Activated CD4-positive, alpha-beta T cell treated with anti-CD3 and anti-CD28 coated beads, Interleukin-10, Interleukin-2, amounts not matched to agents 100 ng/mL and 50 ng/mL, durations not matched to agents 16 hours and 8 hours (primary cell): Measurements from ENCODE around the gene MAP3K19.
A peak's percentile ranks its signal among the peaks of the same experiment; 100 is the strongest.
"Not testable (repeated sequence)": the region's sequence is repeated elsewhere in the genome, so short reads cannot be mapped to it uniquely, and the experiment has no call there.

Experiments used
- DNase-seq: peaks from one replicate; pipeline ENCODE4 v3.0.0-alpha.2; 2020

Gene MAP3K19, protein sequence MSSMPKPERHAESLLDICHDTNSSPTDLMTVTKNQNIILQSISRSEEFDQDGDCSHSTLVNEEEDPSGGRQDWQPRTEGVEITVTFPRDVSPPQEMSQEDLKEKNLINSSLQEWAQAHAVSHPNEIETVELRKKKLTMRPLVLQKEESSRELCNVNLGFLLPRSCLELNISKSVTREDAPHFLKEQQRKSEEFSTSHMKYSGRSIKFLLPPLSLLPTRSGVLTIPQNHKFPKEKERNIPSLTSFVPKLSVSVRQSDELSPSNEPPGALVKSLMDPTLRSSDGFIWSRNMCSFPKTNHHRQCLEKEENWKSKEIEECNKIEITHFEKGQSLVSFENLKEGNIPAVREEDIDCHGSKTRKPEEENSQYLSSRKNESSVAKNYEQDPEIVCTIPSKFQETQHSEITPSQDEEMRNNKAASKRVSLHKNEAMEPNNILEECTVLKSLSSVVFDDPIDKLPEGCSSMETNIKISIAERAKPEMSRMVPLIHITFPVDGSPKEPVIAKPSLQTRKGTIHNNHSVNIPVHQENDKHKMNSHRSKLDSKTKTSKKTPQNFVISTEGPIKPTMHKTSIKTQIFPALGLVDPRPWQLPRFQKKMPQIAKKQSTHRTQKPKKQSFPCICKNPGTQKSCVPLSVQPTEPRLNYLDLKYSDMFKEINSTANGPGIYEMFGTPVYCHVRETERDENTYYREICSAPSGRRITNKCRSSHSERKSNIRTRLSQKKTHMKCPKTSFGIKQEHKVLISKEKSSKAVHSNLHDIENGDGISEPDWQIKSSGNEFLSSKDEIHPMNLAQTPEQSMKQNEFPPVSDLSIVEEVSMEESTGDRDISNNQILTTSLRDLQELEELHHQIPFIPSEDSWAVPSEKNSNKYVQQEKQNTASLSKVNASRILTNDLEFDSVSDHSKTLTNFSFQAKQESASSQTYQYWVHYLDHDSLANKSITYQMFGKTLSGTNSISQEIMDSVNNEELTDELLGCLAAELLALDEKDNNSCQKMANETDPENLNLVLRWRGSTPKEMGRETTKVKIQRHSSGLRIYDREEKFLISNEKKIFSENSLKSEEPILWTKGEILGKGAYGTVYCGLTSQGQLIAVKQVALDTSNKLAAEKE (N-terminal part only)

DNA sequence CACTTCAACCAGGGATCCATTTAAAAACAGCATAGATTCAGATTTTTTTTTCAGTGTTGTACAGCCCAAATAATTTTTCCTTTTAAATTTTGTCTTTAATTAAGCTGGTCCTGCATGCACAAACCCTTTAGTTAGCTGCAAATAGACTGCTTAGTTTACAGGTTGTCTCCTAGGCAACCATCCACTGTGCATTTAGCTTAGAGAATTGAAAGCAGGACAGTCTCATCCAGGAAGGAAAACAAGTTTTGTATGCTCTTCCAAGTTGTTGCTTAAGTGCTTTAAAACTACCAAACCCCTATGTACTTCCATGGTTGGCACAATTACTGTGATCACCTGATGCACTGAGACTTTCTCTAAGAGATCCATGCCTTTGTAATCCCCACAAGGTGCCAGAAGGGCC is at the start of gene MAP3K19:
MAP3K19 (minus strand) TSS at position 148 of the 400 bp plus-strand sequence. CDS start 22,800 bp downstream, outside the sequence.
- no peak for DNase-seq

DNA sequence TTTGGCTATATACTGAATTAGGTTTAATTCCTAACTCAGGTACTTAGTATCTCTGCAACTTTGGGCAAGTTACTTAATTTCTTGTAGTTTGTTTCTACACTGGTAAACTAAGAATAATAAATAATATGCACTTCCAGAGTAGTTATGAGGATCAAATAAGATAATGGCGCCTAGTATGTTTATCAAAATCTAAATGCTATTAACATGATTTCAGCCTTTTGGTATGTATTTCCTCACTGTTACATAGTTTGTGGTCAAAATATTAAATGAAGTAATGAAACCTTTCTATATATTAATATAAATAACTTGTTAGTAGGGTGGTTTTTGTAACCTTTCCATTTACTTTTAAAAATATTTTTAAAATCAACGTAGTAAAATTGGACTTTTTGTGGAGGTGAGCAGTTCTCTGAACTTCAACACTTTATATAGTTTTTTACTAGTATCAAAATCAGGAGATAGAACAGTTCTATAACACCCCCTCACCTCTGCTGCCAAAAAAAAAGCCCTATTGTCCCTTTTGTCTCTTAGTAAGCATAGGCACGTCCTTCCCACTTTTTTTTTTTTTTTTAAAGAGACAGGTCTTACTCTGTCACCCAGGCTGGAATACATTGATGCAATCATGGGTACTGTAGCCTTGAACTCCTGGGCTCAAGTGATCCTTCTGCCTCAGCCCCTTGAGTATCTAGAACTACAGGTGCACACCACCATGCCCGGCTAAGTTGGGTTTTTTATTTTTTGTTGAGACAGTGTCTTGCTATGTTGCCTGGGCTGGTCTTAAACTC is 49.6 kb upstream of the MAP3K19 start:
- no peak for DNase-seq

DNA sequence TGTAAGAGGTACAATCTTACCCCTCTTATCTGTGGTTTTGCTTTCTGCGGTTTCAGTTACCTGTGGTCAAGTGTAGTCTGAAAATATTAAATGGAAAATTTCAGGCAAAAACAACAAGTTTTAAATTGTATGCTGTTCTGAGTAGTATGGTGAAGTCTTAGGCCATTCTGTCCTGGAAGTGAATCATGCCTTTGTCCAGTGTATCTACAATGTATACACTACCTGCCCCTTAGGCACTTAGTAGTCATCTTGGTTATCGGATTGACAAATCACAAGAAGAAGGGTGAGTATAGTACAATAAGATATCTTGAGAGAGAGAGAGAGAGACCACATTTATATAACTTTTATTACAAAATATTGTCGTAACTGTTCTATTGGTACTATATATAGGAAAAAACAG is 48.3 kb upstream of the MAP3K19 start:
- DNase-seq, result no peak

DNA sequence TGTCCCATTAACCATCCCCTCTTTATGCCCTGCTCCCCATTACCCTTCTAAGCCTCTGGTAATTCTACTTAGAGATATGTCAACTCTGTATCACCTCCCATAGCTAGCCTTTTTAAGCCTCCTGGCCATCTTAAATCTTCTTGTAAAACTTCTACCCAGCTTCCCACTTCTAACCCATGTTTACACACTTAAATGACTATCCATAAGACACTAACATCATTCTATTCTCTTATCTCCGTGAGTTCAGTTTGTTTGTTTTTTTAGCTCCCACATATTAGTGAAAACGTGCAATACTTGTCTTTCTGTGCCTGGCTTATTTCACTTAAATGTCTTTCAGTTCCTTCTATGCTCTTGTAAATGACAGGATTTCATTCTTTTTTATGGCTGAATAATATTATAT is 47.3 kb upstream of the MAP3K19 start:
- DNase-seq, result no peak

DNA sequence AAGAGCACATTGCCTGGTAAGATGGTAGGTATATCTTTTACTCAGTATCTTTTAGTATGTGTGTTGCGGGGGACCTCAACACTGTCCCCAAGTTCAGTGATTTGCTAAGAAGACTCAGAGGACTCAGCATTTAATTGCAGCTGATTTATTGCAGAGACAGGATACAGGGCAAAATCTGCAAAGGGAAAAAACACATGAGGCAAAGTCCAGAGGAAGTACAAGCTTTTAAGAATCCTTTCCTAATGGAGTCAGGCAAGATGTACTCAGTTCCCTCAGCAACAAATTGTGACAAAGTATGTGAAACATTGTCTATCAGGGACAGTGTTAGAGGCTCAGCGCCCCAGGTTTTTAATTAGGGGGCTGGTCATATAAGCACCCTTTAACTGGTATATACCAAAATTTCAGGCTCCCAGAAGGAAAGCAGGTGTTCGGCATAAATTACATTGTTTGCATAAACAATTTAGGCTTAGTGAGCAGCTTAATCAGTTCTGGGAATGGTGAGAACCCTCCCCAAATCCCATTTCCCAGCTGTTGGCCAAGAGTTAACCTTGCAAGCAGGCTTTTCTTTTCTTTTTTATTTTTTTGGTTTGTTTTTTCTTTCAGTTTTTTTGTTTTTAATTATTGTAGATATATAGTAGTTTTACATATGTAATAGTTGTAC is 46.6 kb upstream of the MAP3K19 start:
- DNase-seq, result no peak

DNA sequence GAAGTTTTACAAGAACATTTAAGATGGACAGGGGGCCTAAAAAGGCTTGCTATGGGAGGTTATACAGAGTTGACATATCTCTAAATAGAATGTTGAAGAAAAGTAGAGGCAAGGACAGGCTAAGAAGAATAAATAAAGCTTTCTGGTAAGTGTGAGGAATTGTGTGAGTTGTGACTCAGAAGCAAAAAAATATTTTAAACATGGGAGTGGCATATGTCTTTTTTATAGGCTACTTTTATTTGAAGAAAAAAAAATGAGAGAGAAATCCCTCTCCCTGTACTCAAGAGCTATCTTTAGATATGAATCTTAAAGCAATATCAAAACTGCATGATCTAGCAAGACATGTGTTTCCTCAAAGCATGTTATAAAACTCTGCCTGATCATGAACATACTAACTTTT is 45.9 kb upstream of the MAP3K19 start:
- DNase-seq, result no peak

DNA sequence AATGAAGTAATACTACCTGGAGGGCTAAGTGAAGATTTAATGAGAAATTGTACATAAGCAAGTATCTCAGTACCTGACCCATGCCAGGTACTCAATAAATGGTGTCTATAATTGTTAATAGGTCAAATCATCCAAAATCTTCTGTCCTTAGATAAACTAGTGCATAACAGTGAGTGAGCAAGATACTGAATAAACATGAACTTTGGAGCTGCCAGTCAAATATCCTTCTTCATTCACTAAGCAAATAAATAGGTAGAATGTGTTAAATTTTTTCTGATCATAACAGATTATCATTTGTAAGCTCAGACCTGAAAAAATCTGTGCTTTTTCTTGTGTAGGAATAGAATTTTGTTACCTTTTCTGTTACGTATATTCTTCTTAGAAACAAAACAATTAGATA is 44.4 kb upstream of the MAP3K19 start:
- no peak for DNase-seq

DNA sequence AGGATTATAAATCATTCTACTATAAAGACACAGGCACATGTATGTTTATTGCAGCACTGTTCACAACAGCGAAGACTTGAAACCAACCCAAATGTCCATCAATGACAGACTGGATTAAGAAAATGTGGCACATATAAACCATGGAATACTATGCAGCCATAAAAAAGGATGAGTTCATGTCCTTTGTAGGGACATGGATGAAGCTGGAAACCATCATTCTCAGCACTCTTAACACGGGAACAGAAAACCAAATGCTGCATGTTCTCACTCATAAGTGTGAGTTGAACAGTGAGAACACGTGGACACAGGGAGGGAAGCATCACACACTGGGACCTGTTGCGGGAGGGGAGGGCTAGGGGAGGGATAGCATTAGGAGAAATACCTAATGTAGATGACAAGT is 42.4 kb upstream of the MAP3K19 start:
- not testable (repeated sequence) for DNase-seq

DNA sequence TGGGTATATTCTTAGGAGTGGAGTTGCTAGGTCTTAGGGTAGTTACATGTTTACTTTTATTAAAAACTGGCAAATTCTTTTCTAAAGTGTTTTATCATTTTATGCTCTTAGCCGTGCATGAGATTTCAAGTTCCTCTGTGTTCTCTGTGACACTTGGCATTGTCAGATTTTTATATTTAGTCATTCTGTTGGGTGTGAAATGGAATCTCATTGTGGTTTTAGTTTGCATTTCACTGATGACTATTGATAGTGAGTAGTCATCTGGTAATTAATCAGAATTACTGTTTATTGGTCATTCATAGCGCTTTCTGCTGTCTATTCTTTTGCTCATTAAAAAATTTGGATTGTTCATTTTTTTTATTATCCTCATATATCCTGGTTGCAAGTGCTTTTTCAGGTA is 39.0 kb upstream of the MAP3K19 start:
- peak; percentile 9 for DNase-seq

DNA sequence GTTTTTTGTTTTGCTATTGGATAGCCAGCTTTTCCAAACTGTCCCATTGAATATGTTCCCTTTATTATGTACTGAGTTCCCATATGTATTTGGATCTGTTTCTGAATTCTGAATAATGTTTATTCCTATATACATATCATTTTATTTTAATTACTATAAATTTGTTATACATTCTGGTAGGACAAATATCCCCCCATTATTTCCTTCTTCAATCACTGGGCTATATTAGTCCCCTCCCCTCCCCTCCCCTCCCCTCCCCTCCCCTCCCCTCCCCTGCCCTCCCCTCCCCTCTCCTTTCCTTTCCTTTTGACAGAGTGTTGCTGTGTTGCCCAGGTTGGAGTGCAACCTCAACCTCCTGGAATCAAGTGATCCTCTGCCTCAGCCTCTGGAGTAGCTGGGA is 31.2 kb upstream of the MAP3K19 start:
- no peak for DNase-seq

DNA sequence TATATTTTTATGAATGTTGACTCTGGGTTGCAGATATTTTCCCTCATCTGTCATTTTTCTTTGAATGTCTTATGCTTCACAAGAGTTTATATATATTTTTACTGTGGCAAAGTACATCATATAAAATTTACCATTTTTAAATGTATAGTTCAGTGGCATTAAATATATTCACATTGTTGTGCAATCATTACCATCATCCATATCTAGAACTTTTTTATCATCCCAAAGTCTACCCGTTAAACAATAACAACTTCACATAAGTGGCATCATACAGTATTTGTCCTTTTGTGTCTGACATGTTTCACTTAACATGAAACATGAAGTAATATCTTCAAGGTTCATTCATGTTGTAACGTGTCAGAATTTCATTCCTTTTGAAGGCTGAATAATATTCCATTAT is 29.3 kb upstream of the MAP3K19 start:
- no peak for DNase-seq

DNA sequence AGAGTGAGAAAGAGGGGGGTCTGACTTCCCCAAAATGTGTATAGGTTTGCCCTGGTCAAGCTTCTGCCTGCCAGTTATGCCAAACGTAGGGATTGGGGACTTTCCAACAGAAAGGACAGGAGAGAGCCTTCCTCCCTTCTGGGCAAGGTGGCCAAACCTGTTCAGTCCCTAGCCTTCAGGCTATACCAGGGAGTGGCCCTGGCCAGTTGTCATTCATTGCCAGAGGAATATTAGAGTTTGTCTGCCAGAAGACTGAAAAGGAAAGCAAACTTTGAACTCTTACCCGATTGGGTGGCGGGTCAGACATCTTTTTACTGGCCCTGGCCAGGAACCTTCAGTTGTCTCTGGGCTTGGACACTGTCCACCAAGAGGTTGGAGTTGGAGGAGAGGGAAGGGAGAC is 27.0 kb upstream of the MAP3K19 start:
- DNase-seq, result no peak

DNA sequence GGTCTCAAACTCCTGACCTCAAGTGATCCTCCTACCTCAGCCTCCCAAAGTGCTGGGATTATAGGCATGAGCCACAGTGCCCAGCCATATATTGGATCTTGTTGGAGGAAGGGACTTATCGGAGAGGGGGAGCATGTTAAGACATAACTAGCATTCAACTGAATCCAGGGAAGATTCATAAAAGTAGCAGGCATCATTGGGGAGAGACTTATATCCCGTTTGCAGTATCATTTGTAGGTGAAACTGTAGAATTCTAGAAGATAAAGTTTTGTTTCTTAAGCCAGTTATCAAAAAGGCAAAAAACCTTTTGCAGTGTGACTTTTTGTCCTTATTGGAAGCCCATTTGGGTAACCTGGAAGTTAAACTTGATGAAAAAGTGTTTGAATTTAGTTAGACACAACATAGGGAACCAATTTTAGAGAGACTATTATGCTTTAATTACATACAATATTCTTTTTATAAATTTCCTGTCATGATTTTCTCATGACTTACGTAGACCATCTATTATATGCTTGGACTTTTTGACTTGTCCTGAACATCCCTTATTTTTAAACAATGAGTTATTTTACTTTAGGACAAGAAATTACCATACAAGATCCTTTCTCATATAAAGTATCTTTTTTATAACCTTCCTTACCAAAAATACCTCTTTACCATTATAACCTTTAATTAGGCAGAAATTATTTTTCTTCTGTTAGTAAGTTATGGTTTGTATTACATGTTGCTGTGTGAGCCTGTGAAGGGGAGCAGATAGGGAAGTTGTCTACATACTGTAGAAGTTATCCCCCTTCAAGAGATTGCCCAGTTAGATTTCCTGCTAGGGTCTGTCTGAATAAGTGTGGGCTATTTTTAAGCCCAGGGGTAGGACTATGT is 25.1 kb upstream of the MAP3K19 start:
- no peak for DNase-seq

DNA sequence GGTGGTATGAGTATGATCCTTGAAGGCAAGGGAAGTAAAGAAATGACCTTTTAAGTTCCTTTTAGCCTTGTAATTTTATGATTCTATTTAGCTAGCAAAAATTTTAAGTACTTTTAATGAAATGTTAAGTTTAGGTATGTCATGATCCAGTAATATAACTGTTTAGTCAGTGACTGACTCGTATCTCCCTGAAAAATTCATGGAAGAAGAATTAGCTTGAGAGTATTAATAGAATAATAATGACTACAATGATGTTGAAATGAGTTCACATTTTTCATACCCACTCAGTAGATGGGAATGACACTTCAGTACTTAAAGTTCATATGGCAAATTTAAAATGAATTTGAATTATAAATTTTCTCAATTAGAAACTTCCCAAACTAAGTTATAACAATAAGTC is 19.5 kb upstream of the MAP3K19 start:
- DNase-seq, result no peak

DNA sequence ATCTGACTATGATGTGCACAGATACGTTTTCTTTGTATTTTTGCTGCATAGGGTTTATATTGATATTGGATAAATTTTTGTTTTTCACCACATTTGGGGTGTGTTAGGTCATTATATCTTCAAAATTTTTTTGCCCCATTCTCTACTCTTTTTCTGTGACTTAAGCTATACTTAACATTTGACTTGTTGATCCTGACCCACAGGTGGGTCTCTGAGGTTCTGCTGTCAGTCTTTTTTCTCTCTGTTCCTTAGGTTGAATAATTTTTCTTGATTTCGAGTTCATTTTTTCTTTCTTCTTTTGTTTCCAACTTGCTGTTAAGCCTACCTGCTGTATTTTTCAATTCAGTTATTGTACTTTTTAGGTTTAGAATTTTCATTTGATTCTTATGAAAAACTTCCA is 16.9 kb upstream of the MAP3K19 start:
- no peak for DNase-seq

DNA sequence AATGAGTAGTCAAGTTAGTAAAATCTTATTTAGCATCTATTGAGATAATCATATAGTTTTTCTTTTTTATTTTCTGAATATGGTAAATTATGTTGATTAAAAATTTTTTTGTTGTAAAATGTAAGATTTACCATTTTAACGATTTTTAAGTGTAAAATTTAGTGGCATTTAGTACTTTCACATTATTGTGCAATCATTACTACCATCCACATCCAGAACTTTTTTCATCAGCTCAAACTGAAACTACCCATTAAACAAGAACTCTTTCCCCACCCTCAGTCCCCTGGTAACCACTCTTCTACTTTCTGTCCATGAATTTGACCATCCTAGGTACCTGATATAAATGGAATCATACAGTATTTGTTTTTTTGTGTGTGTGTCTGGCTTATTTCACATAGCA is 16.0 kb upstream of the MAP3K19 start:
- no peak for DNase-seq

DNA sequence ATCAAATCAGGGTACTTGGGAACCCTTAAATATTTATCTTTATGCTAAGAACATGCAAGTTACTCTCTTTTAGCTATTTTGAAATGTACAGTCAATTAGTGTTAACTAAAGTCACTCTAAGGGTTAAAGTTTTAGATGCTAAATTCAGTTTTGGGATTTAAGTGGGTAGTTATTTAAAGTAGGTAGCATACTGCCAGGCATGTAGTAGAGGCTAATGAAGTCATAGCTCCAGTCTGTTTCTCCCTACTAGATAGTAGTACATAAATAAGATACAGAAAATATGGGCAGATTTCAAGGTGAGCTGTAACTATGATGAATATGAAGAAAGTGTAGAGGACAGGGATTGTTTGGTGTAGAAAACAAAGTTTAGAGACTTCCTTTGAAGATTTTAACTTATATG is 12.3 kb upstream of the MAP3K19 start:
- DNase-seq, result no peak

DNA sequence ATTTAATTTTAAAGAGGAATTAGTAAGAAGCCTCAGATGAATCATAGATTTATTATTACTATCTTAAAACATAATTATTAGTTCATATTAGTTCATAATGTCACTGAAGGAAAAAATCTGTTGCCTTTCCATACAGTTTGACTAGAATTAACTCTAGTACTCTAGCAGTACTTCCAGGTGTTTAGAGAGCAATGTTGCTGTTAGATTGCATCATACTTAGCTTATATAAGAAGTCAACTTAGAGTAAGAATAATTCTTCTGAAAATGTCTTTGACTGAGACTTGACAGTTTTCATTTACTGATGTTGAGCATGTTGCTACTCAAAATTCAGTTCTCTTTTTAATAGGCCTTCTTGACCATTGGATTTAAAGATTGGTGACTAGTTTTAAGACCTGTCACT is 9.5 kb upstream of the MAP3K19 start:
- peak; percentile 23 for DNase-seq

DNA sequence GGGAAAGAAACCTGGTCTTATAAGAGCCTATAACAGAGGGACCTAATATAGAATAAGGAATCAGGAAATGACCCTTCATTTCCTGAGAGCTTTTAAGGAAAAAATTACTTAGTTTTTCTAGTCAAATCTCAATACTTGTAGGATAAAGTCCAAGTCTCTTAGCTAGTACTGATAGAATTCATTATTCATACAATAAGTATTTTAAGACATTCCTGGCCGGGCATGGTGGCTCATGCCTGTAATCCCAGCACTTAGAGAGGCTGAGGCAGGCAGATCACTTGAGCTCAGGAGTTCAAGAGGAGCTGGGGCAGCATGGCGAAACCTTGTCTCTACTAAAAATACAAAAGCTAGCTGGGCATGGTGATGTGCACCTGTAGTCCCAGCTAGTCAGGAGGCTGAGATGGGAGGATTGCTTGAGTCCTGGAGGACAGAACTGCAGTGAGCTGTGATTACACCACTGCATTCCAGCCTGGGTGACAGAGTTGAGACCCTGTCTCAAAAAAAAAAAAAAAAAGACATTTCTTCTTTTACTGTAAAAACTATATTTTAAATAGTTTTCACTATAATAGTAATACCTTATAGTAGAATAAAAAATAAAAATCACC is 8.0 kb upstream of the MAP3K19 start:
- DNase-seq, result no peak

DNA sequence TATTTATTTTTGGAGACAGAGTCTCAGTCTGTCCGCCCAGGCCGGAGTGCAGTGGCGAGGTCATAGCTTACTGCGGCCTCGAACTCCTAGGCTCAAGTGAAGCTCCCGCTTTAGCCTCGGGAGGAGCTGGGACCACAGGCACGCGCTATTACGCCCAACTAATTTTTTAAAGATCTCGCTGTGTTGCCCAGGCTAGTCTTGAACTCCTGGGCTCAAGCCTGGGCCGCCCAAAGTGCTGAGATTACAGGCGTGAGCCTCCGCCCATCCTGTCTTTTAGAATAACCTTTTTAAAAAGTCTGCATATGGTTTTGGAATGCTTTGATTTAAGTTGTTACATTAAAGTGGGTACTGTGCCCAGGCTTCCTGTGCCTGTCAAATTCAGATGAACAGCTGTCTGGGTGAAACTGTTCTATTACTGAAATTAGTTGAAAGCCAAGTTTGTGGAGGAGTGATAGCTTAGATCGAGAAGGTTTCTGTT is 5.8 kb upstream of the MAP3K19 start:
- peak; percentile 83 for DNase-seq
